Measurements from ENCODE around the gene IQCH. TPM values are rescaled to one million over a fixed set of nuclear protein-coding genes. Genes with fewer than 3 reads are reported as not detected.
"Not testable (repeated sequence)": the region's sequence is repeated elsewhere in the genome, so short reads cannot be mapped to it uniquely, and the experiment has no call there.

The IQCH gene
- total RNA-seq, 1 donor from 2014 or later, result 1.5 TPM

GRCh38 chr15:67350042-67350441 is 95.5 kb downstream of the IQCH start:
- no peak for TF ChIP-seq CTCF (IDR thresholded peaks at IDR 0.05)
- no peak overlapping the region for H3K27ac Mint-ChIP-seq
- no peaks in the 10 kb centered on the region for H3K36me3 Mint-ChIP-seq (ENCODE audit: low read depth)
- no peaks in the 10 kb centered on the region for H3K4me1 Mint-ChIP-seq
- ChIA-PET POLR2A (no interaction called here), CTCF (no interaction called here)
- H3K4me3 Mint-ChIP-seq, result no peak overlapping the region
- intact Hi-C loops (cut with micrococcal nuclease), result no loop called here
- DNase-seq, result no peak
- H3K9me3 Mint-ChIP-seq, result peaks cover 26% of the 10 kb centered on the region
- no peak for ATAC-seq (ENCODE audit: low read depth)
- H3K27me3 Mint-ChIP-seq, result peaks cover 4% of the 10 kb centered on the region

- Mint-ChIP-seq H3K36me3 (ENCODE audit: low read depth) (no peaks in the 10 kb centered on the region), H3K4me1 (no peaks in the 10 kb centered on the region), H3K27ac (no peak overlapping the region), H3K9me3 (no peaks in the 10 kb centered on the region), H3K4me3 (no peak overlapping the region), H3K27me3 (no peaks in the 10 kb centered on the region)
- ATAC-seq (ENCODE audit: low read depth) (no peak), DNase-seq (no peak)
- no peak for TF ChIP-seq CTCF (IDR thresholded peaks at IDR 0.05)
- intact Hi-C loops (cut with micrococcal nuclease), result no loop called here
- CTCF ChIA-PET, result no interaction called here
- POLR2A ChIA-PET, result no interaction called here
These were observed 103.8 kb downstream of the IQCH start for GRCh38 chr15:67358391-67358790.

DNA sequence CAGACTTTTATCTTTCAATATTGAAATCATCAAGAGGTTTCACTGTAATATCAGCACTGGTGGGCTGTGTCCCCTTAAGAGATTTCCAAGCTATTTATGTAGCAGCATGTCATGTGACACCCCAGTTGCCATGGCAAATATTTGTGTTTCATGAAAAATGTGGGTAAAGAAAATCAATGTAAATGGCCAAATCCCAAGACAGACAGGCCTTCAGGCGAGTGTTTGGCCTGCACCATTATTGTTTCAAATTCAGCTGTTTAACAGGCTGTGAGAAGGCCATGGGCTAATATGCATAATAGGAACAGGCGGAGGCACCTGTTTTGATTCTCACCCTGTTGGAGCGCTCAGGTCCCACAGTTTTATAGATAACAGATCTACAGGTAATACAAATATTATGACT is 104.2 kb downstream of the IQCH start:
- no peak overlapping the region for H3K4me3 Mint-ChIP-seq
- peaks cover 3% of the 10 kb centered on the region for H3K9me3 Mint-ChIP-seq
- no peak for TF ChIP-seq CTCF (IDR thresholded peaks at IDR 0.05)
- no peaks in the 10 kb centered on the region for H3K27me3 Mint-ChIP-seq
- no peaks in the 10 kb centered on the region for H3K36me3 Mint-ChIP-seq (ENCODE audit: low read depth)
- no peaks in the 10 kb centered on the region for H3K4me1 Mint-ChIP-seq
- CTCF ChIA-PET, result no interaction called here
- H3K27ac Mint-ChIP-seq, result no peak overlapping the region
- DNase-seq, result no peak
- POLR2A ChIA-PET, result no interaction called here
- intact Hi-C loops (cut with micrococcal nuclease), result no loop called here
- no peak for ATAC-seq (ENCODE audit: low read depth)

GRCh38 chr15:67359431-67360079 is 105.0 kb downstream of the IQCH start:
- DNase-seq, result no peak
- ATAC-seq (ENCODE audit: low read depth), result no peak
- no peak for TF ChIP-seq CTCF (IDR thresholded peaks at IDR 0.05)
- Mint-ChIP-seq H3K4me1 (no peaks in the 10 kb centered on the region), H3K9me3 (peaks cover 5% of the 10 kb centered on the region), H3K36me3 (ENCODE audit: low read depth) (no peaks in the 10 kb centered on the region), H3K27me3 (no peaks in the 10 kb centered on the region), H3K4me3 (no peak overlapping the region), H3K27ac (no peak overlapping the region)
- POLR2A ChIA-PET, result no interaction called here
- CTCF ChIA-PET, result no interaction called here
- intact Hi-C loops (cut with micrococcal nuclease), result no loop called here

DNA sequence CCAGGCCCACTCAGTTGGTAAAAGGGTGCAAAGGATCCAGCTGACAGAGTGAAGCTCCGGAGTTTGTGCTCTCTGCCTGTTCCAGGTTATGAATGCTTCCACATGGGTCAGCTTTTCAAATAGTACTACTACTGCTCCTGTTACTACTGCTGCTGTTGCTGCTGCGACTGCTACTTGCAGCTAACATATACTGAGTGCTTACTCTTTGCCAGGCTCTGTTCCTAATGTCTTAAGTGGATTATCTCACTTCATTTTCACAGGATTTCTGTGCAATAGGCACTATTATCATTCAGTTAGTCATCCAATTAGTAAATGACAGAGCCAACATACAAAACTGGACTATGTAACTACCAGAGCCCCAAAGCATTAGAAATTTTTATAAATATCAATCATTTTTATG is 106.5 kb downstream of the IQCH start:
- ChIA-PET CTCF (no interaction called here), POLR2A (no interaction called here)
- no peak overlapping the region for H3K4me3 Mint-ChIP-seq
- H3K9me3 Mint-ChIP-seq, result peaks cover 5% of the 10 kb centered on the region
- no peak for TF ChIP-seq CTCF (IDR thresholded peaks at IDR 0.05)
- intact Hi-C loops (cut with micrococcal nuclease), result no loop called here
- H3K36me3 Mint-ChIP-seq (ENCODE audit: low read depth), result no peaks in the 10 kb centered on the region
- H3K27ac Mint-ChIP-seq, result no peak overlapping the region
- H3K27me3 Mint-ChIP-seq, result no peaks in the 10 kb centered on the region
- DNase-seq, result no peak
- H3K4me1 Mint-ChIP-seq, result no peaks in the 10 kb centered on the region
- ATAC-seq (ENCODE audit: low read depth), result no peak

GRCh38 chr15:67363712-67364111 is 109.1 kb downstream of the IQCH start:
- ATAC-seq (ENCODE audit: low read depth); H3K4me3 Mint-ChIP-seq; intact Hi-C loops (cut with micrococcal nuclease); H3K4me1 Mint-ChIP-seq; DNase-seq; H3K9me3 Mint-ChIP-seq; H3K27ac Mint-ChIP-seq; H3K36me3 Mint-ChIP-seq (ENCODE audit: low read depth); POLR2A ChIA-PET; CTCF ChIA-PET; H3K27me3 Mint-ChIP-seq: not testable (repeated sequence)

All from activated B cell treated with CpG ODN at 0.5 μM for 24 hours (primary cell).